ENCODE measurements around the gene ADAMTS2. TPM values are rescaled to one million over a fixed set of nuclear protein-coding genes. Genes with fewer than 3 reads are reported as not detected.

Gene ADAMTS2
- total RNA-seq, 6 experiments from 2014 or later, result 31.5 to 38.4 (median 34.1) TPM

- H3K27ac Mint-ChIP-seq, result no peak overlapping the region
- H3K36me3 Mint-ChIP-seq (ENCODE audit: low read depth), result peaks cover 15% of the 10 kb centered on the region
- no peak for DNase-seq
- TF ChIP-seq CTCF (IDR thresholded peaks at IDR 0.05), result no peak
- H3K27me3 Mint-ChIP-seq (ENCODE audit: insufficient read depth), result peaks cover 1% of the 10 kb centered on the region; the same call in 1 of the 2 replicates
- peaks cover 37% of the 10 kb centered on the region for H3K4me1 Mint-ChIP-seq (ENCODE audit: low read depth)
- no peaks in the 10 kb centered on the region for H3K9me3 Mint-ChIP-seq
- H3K4me3 Mint-ChIP-seq, result no peak overlapping the region
Observed at GRCh38 chr5:179290681-179291540, 54.4 kb downstream of the ADAMTS2 start.

- Mint-ChIP-seq H3K4me1 (ENCODE audit: low read depth) (peaks cover 42% of the 10 kb centered on the region), H3K27me3 (ENCODE audit: insufficient read depth) (peaks cover 1% of the 10 kb centered on the region; the same call in 1 of the 2 replicates), H3K4me3 (no peak overlapping the region), H3K9me3 (no peaks in the 10 kb centered on the region), H3K36me3 (ENCODE audit: low read depth) (peaks cover 15% of the 10 kb centered on the region), H3K27ac (no peak overlapping the region)
- no peak for DNase-seq
- TF ChIP-seq CTCF (IDR thresholded peaks at IDR 0.05), result no peak
Observed at GRCh38 chr5:179289756-179290385, 55.4 kb downstream of the ADAMTS2 start.

GRCh38 chr5:179288809-179289185 is 56.5 kb downstream of the ADAMTS2 start:
- TF ChIP-seq CTCF (IDR thresholded peaks at IDR 0.05), result no peak
- peaks cover 37% of the 10 kb centered on the region for H3K4me1 Mint-ChIP-seq (ENCODE audit: low read depth)
- peaks cover 15% of the 10 kb centered on the region for H3K36me3 Mint-ChIP-seq (ENCODE audit: low read depth)
- H3K27ac Mint-ChIP-seq, result no peak overlapping the region
- no peaks in the 10 kb centered on the region for H3K27me3 Mint-ChIP-seq (ENCODE audit: insufficient read depth)
- H3K9me3 Mint-ChIP-seq, result no peaks in the 10 kb centered on the region
- no peak overlapping the region for H3K4me3 Mint-ChIP-seq
- DNase-seq, result no peak

GRCh38 chr5:179288101-179288808 is 57.0 kb downstream of the ADAMTS2 start:
- no peak overlapping the region for H3K27ac Mint-ChIP-seq
- DNase-seq, result no peak
- no peaks in the 10 kb centered on the region for H3K27me3 Mint-ChIP-seq (ENCODE audit: insufficient read depth)
- H3K4me1 Mint-ChIP-seq (ENCODE audit: low read depth), result peaks cover 34% of the 10 kb centered on the region
- no peak for TF ChIP-seq CTCF (IDR thresholded peaks at IDR 0.05)
- no peaks in the 10 kb centered on the region for H3K9me3 Mint-ChIP-seq
- H3K36me3 Mint-ChIP-seq (ENCODE audit: low read depth), result peaks cover 13% of the 10 kb centered on the region
- no peak overlapping the region for H3K4me3 Mint-ChIP-seq

- H3K9me3 Mint-ChIP-seq, result no peaks in the 10 kb centered on the region
- no peaks in the 10 kb centered on the region for H3K27me3 Mint-ChIP-seq (ENCODE audit: insufficient read depth)
- no peak overlapping the region for H3K4me3 Mint-ChIP-seq
- no peak for TF ChIP-seq CTCF (IDR thresholded peaks at IDR 0.05)
- H3K27ac Mint-ChIP-seq, result no peak overlapping the region
- no peak for DNase-seq
- peaks cover 9% of the 10 kb centered on the region; the same call in 1 of the 2 replicates for H3K36me3 Mint-ChIP-seq (ENCODE audit: low read depth)
- peaks cover 29% of the 10 kb centered on the region for H3K4me1 Mint-ChIP-seq (ENCODE audit: low read depth)
Observed at GRCh38 chr5:179287631-179288030, 57.6 kb downstream of the ADAMTS2 start.
